ENCODE data around the gene MCM3AP.
A peak's percentile ranks its signal among the peaks of the same experiment; 100 is the strongest.
"Not testable (repeated sequence)": the region's sequence is repeated elsewhere in the genome, so short reads cannot be mapped to it uniquely, and the experiment has no call there.

Gene MCM3AP

DNA sequence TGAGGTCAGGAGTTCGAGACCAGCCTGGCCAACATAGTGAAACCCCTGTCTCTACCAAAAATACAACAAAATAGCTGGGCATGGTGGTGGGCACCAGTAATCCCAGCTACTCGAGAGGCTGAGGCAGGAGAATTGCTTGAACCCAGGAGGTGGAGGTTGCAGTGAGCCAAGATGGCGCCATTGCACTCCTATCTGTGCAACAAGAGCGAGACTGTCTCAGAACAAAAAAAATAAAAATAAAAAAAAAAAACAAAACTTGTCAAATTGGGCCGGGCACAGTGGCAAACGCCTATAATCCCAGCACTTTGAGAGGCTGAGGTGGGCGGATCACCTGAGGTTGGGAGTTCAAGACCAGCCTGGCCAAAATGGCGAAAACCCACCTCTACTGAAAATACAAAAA is 24.8 kb upstream of the MCM3AP start:
- not testable (repeated sequence) for DNase-seq

- DNase-seq: no peak
Measured at GRCh38 chr21:46308431-46308830, 23.0 kb upstream of the MCM3AP start.

DNA sequence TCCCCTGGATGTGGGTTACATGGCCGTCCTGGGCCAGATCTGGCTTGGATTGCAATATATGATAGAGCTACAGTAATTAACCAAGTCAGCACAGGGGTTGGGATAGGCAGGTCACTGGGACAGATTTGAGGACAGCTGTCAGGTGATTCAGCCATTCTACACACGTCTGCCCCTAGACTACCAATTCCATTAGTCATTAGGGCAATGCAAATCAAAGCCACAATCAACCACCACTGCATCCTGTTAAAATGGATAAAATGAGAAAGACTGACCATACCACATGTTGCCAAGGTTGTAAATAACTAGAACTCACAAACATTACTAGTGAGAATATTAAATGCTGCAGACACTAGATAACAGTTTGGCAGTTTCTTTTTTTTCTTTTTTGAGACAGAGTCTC is 22.2 kb upstream of the MCM3AP start:
- no peak for DNase-seq

GRCh38 chr21:46304955-46305354 is 19.5 kb upstream of the MCM3AP start:
- DNase-seq: no peak

DNA sequence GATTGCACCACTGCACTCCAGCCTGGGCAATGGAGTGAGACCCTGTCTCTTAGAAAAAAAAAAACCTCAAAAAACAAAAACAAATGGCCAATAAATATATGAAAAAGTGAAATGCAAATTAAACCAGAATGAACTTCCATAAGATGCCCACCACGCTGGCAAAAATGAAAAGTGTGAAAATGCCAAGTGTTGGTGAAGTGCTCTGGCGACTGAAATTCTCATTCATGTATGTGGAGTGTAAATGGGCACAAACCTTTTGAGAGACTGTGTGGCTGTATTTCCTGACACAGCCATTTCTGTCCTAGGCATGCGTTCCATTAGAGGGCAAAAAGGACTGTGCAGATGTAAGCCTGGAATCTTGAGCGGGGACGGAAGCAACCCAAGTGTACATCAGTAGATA is 19.0 kb upstream of the MCM3AP start:
- no peak for DNase-seq

DNA sequence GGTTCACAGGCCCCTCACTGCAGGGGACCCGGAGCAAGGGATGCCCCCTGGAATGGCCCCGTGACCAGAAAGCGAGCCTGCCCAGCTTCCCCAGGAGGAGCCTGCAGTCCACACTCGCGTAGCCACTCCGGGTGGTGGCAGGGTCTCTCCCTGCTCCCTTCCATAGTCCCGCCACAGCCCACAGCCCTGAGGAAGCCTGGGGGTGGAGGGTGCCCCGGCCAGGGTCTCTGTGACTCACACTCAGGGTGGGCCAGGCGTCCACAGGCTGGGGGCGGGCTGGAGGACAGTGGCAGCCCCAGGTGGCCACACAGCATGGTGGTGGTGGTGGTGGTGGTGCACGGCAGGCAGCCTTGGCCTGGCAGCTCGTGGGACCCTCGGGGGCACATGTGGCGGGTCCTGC is 16.3 kb upstream of the MCM3AP start:
- DNase-seq: no peak

GRCh38 chr21:46299167-46299566 is 13.8 kb upstream of the MCM3AP start:
- DNase-seq: no peak

DNA sequence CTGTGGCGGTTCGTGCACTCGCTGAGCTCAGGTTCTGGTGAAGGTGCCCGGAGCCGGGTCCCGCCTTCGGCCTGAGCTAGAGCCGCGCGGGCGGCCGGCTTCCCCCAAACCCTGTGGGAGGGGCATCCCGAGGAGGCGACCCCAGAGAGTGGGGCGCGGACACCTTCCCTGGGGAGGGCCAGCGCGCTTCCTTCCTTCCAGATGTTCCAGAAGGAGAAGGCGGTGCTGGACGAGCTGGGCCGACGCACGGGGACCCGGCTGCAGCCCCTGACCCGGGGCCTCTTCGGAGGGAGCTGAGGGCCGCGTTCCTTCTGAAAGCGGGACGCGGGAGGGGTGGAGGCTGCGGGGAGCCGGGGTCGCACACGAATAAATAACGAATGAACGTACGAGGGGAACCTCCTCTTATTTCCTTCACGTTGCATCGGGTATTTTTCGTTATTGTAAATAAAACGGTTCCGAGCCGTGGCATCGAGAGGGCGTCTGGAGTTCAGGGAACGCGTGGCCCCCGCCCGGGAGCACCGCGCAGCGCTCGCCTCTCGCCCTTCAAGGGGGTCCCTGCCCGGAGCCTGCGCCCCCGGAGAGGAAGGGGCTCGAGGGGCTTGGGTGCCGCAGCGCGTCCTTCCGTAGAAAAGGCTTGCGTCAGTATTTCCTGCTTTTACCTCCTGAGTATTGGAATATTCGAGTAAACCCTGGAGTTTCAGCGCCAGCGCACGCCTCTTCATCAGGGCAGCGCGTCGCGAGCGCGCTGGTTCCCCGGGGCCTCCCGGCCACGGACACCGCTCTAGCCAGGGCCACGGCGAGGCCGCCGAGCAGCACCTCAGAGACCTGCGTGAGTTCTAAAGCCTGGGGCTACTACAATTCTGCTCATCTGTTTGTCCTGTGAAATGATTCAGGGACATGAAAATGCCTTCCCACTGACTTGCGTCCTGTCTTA is 12.2 kb upstream of the MCM3AP start:
- no peak for DNase-seq

GRCh38 chr21:46295996-46296752 is 10.8 kb upstream of the MCM3AP start:
- peak; percentile 88 for DNase-seq

DNA sequence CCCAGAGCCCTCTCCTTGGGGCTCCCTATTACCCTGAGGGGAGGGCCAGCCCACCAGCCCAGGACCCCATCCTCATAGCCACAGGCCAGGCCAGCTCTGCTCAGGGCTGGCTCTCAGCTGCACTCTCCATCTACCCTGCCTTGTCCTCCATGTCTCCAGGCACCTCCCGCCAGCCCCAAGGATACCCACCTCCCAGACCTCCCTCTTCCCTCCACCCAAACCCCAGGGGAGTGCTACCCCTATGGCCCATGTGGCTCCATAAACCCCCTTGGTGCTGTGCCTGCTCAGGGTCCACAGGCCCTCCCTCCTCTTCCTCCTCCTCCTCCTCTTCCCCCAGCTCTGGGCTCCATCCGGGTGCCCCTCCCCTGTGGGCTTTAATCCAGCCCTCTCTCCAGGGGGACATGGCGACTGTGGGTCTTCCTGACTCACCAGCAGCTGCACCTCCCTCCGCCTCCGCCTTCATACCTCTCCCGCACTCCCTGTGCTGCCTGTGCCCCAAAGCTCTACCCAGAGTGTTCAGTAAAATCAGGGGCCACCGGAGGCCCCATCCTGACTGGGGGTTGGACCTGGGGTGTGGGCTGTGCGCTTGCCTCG is 9.9 kb upstream of the MCM3AP start:
- no peak for DNase-seq

DNA sequence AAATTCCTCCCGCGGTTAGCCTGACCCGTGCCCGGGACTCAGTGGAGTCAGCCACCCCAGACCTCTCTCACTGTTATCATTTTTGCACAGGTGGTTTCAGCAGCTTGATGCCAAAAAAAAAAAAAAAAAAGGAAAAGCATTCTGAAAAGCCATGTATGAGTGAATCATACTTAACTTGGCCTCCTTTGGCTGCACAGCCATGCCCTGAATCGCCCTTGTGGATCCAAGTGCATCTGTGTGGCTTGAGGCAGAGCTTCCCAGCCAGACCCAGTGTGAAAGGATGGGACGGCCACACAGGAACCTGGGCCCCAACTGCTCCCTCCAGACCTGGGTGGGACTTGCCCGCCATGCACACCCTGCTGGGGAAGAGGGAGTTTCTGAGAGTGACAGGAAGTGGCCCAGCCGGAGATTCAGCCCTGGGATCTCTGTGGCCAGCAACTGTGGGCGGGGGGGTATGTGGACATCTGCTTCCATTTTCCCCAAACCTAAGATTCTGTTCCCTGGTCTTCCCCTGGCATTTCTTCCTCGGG is 9.3 kb upstream of the MCM3AP start:
- no peak for DNase-seq

DNA sequence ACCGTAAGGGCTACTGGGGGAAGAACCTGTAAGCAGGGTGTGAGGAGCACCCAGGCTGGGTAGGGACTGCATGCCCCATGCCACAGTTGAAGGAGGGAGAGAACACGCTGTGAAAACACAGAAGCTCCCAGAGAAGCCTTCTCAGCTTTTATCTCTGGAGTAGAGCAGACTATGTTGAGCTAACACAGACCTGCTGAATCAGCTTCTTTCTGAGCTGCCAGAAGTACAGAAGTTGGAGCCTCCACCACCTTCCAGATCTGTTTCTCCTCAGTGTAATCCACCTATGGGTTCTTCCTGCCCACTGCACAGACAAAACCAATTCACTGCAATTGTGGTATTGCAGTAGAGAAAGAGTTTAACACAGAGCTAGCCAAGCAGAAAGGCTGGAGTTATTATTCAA is 6.2 kb upstream of the MCM3AP start:
- DNase-seq: no peak

DNA sequence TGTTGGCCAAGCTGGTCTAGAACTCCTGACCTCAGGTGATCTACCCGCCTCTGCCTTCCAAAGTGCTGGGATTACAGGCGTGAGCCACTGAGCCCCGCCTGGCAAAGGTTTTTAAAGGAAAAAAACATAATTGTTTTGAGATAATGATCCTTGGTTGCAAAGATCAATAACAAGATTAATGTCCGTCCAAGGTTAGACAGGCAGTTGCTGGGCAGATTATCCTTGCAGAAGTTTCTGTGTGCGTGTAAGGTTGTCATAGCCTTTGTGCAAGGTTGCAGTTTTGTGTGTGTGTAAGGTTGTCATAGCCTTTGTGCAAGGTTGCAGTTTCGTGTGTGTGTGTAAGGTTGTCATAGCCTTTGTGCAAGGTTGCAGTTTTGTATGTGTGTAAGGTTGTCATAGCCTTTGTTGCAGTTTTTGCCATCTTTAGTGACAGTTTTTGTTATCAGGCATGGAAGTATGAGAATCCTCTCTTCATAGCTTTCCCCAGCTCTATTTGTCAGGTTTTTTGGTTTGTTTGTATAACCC is 4.3 kb upstream of the MCM3AP start:
- no peak for DNase-seq

- no peak for DNase-seq
Measured at GRCh38 chr21:46287541-46287940, 2.1 kb upstream of the MCM3AP start.

- DNase-seq: no peak
Measured at GRCh38 chr21:46286648-46287002, 1.2 kb upstream of the MCM3AP start.

DNA sequence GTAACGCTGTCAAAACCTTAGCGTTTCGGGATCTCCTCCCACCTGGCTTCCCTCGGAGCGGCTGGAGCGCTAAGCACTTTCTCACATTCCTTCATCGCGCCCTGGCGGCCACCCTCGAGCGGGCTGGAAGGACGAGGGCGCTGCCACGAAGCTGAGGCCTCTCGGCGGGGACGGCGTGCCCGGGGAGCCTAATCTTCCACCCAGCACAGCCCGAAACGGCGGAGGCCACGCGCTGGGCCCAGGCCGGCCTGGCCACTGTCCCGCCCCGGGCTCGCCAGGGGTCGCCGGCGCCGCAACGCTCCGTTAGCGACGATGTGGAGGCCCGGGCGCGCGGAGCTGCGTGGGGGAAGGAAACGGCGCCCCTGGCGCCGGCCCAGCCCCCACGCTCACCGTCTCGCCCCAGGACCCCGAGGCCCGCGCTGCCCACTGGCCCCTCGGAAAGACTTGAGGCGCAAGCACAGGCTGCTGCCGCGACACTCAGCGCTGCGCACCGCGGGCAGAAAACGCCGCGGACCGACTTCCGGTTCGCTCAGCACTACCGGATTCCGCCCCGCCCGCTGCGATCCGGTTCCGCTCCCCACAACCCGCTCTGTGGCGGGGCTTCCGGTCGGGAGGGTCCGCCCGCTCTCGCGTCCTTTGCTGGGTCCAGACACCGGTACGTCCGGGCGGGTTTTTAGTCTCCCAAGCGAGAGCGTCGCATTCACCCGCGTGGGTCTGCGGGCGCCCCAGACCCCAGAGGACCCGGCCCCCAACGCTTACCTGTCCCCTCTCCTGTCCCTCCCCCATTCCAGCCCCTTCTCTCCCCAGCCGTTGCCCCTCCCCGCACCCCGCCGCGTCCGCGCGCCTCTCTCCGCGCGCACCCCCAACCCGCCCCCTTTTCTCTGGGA is 593 bp upstream of the MCM3AP start, which contains the start of gene YBEY:
Gene YBEY, plus strand, starts transcription at position 582 of the 887 bp plus-strand sequence. CDS start 572 bp downstream, outside the sequence.
- DNase-seq: peak; percentile 95

DNA sequence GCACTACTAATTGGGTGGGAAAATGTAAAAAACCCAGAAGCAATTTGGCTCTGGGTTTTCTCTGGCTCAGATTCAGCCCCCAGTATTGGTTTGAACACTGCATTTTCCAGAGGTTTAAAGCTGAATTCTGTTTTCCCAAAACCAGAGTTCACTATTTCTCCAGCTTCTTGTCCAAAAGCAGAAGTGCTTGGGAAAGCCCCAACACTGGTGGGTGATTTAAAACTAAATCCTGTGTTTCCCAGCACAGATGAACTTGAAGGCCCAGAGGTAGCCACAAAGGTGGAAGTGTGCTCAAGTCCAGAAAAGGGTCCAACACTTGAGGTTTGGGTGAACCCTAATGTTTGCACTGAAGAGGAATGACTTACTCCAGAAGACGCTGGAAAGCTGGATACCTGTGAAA is 678 bp downstream of the MCM3AP start:
- DNase-seq: no peak

DNA sequence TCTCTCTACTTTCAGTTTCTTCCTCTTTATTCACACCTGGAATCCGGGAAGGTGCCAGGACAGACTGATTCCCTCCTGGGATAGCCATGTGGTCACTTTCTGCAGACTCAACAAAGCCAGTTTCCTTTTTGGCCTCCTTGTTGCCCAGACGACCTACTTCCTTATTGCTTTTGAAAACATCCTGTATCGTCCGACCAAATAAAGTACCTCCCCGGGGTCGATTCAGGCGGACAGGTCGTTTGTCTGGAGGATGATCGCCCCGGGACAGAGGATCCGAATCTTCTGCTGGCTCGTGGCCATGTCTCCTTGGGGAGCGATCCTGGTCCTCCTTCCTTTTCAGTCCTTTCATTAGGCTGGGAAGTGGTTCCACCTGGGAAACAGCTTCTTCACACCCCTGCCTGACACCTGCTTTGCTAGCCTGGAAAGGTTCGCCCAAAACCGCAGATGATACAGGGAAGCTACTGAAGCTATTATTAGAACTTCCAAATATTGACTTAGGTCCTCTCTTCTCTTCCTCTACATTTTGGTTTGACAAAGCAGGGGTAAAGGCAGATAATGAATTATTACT is 1.2 kb downstream of the MCM3AP start:
- DNase-seq: no peak

GRCh38 chr21:46274797-46275390 is 10.5 kb downstream of the MCM3AP start:
- DNase-seq: no peak

DNA sequence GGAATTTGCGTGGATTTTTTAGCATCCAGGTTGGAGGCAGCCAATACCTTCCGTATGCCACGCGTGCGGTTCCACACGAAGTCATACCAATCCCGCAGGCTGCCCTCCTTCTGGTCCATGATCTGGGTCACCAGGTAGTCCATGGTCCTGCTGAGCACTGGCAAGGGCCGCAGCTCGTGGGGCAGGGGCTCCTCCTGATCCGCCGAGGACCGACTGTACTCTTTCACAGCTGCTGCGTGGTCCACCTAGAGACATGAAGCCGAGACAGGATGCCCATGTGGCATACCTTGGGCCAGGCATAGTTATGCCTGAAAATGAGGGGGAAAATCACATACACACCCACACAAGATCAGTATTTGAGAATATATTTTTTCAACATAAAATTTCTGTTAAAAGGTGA is 12.1 kb downstream of the MCM3AP start:
- no peak for DNase-seq

GRCh38 chr21:46269466-46269865 is 15.9 kb downstream of the MCM3AP start:
- DNase-seq: no peak
